GM12873 (cell line): ENCODE data around the gene GSN.
A peak's percentile ranks its signal among the peaks of the same experiment; 100 is the strongest.

Experiments used
- CTCF ChIP-seq: IDR thresholded peaks from 2 replicates; pipeline ENCODE4 v1.5.1; 2012; ENCODE audit warnings: low read depth, mild to moderate bottlenecking, moderate library complexity, low read length, control low read depth; ENCODE audit not compliant: insufficient read depth; ENCODE audit errors: missing control alignments

The GSN gene

GRCh38 chr9:121267689-121268597 is at the start of gene GSN:
TSS of gene GSN (plus strand) at chr9:121268162. CDS start at chr9:121301972, 33,810 bp downstream.
- no peak for TF ChIP-seq CTCF

- TF ChIP-seq CTCF = no peak
Measured at GRCh38 chr9:121218357-121219027, 49.5 kb upstream of the GSN start.

GRCh38 chr9:121219530-121219929 is 48.4 kb upstream of the GSN start:
- no peak for TF ChIP-seq CTCF

GRCh38 chr9:121220996-121221663 is 46.8 kb upstream of the GSN start:
- no peak for TF ChIP-seq CTCF

DNA sequence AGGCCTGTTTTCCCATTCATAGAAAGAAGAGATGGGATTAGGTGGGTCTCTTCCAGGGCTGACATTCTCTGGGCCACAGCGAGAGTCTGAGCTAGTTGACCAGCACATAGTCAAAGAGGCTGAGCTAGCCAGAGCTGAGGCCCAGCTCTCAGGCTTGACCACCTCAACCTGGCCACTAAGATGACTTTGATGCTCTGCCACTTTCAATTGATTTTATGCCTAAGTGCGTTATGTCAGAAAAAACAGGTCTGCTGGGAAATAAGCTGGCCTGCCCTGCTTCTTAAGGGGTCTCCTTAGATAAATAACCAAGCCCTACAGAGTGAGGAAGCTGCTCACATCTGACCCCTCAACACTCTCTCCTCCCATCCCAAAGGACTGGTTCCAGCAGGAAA is 46.3 kb upstream of the GSN start:
- no peak for TF ChIP-seq CTCF

- peak; percentile 63 for TF ChIP-seq CTCF
Measured at GRCh38 chr9:121222524-121223171, 45.3 kb upstream of the GSN start.
